OCI-LY1 (cell line): ENCODE results near the gene COPRS.

ENCODE experiments used
- H2AFZ ChIP-seq: fragments of 200-600 bp; sonication (generic), shearing (Covaris generic); 2 replicates; pipeline ENCODE4 v1.6.0; 2014; ENCODE audit warnings: antibody characterized with exemption, mild to moderate bottlenecking, low read length
- H3F3A ChIP-seq: fragments of 200-600 bp; sonication (generic), shearing (Covaris generic); 2 replicates; pipeline ENCODE4 v1.6.0; 2014; ENCODE audit warnings: mild to moderate bottlenecking, antibody characterized with exemption, low read length, moderate library complexity; ENCODE audit not compliant: insufficient read depth
- H3K27ac ChIP-seq: fragments of 200-600 bp; sonication (generic); 2 replicates; pipeline ENCODE4 v1.5.1; 2014; ENCODE audit warnings: low read length, mixed run types, mild to moderate bottlenecking, low read depth; ENCODE audit not compliant: poor library complexity, severe bottlenecking
- H3K27me3 ChIP-seq: fragments of 200-600 bp; sonication (generic); 2 replicates; pipeline ENCODE4 v1.6.0; 2014; ENCODE audit warnings: antibody characterized with exemption, mild to moderate bottlenecking, low read length, moderate library complexity; ENCODE audit not compliant: insufficient read depth
- H3K36me3 ChIP-seq: fragments of 200-600 bp; sonication (generic); 2 replicates; pipeline ENCODE4 v1.6.1; 2014; ENCODE audit warnings: mild to moderate bottlenecking, antibody characterized with exemption, low read length, moderate library complexity, mixed read lengths; ENCODE audit not compliant: insufficient read depth
- H3K4me1 ChIP-seq: fragments of 200-600 bp; sonication (generic); 2 replicates; pipeline ENCODE4 v1.5.1; 2014; ENCODE audit warnings: mild to moderate bottlenecking, low read length, moderate library complexity; ENCODE audit not compliant: insufficient read depth, severe bottlenecking
- H3K4me2 ChIP-seq: fragments of 200-600 bp; sonication (generic), shearing (Covaris generic); 2 replicates; pipeline ENCODE4 v1.6.1; 2014; ENCODE audit warnings: low read length
- H3K4me3 ChIP-seq: fragments of 200-600 bp; sonication (generic); 2 replicates; pipeline ENCODE4 v1.5.1; 2014; ENCODE audit warnings: low read length, low read depth, mild to moderate bottlenecking, mixed read lengths; ENCODE audit not compliant: poor library complexity, severe bottlenecking
- H3K79me2 ChIP-seq: fragments of 200-600 bp; shearing (Covaris generic); 2 replicates; pipeline ENCODE4 v1.6.1; 2016; ENCODE audit warnings: mixed run types, low read length, mixed read lengths; ENCODE audit not compliant: insufficient read depth
- H3K9ac ChIP-seq: fragments of 200-600 bp; sonication (generic), shearing (Covaris generic); 2 replicates; pipeline ENCODE4 v1.6.1; 2014; ENCODE audit warnings: mild to moderate bottlenecking, low read length, mixed read lengths
- H3K9me2 ChIP-seq: fragments of 200-600 bp; sonication (generic), shearing (Covaris generic); 2 replicates; pipeline ENCODE4 v1.6.1; 2014; ENCODE audit warnings: low read depth, mild to moderate bottlenecking, low read length, mixed read lengths
- H3K9me3 ChIP-seq: fragments of 200-600 bp; shearing (Covaris generic); 2 replicates; pipeline ENCODE4 v1.6.1; 2014; ENCODE audit warnings: low read length, mixed read lengths
- H4K20me1 ChIP-seq: fragments of 200-600 bp; sonication (generic), shearing (Covaris generic); 2 replicates; pipeline ENCODE4 v1.6.0; 2016; ENCODE audit warnings: mild to moderate bottlenecking, low read length; ENCODE audit not compliant: insufficient read depth
- EZH2 ChIP-seq: fragments of 200-600 bp; sonication (generic), shearing (Covaris generic); IDR thresholded peaks from 2 replicates; pipeline ENCODE4 v1.8.0; 2017; ENCODE audit warnings: borderline replicate concordance, mixed run types, mild to moderate bottlenecking, antibody characterized with exemption, low read length, moderate library complexity, mixed read lengths
- TF ChIP-seq, protein P1 (sequence below): fragments of 200-600 bp; sonication (generic), shearing (Covaris generic); IDR thresholded peaks from 2 replicates; pipeline ENCODE4 v1.5.1; 2017; ENCODE audit warnings: mild to moderate bottlenecking, antibody characterized with exemption, low read length, moderate library complexity, mixed read lengths

Gene COPRS

DNA sequence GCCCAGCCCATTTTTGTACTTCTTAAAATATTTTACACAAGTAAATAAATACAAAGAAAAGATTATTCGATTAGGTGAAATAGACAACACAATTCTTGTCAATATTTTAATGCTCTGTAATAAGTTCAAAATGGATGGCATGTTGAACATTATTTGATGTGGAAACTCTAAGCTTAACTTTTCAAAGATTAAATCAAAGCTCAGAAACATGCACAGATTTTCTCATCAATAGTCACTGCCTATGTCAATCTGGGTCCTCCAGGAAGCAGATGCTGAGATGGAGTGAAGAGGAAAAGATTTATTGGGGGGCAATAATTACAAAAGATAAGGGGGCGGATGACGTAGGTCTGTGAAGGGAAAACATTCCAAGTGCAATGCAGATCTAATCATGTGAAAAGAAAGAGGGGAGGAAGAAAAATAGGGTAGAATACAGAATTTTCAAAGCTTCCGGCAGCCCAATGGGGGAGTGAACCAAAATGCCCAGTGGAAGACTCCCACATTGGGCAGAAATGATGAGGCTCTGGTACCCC lies 50.5 kb downstream of the COPRS start:
- H3K4me1 ChIP-seq, result peaks cover 21% of the 10 kb centered on the region
- no peak overlapping the region for H3K4me3 ChIP-seq
- no peaks in the 10 kb centered on the region for H3K79me2 ChIP-seq

DNA sequence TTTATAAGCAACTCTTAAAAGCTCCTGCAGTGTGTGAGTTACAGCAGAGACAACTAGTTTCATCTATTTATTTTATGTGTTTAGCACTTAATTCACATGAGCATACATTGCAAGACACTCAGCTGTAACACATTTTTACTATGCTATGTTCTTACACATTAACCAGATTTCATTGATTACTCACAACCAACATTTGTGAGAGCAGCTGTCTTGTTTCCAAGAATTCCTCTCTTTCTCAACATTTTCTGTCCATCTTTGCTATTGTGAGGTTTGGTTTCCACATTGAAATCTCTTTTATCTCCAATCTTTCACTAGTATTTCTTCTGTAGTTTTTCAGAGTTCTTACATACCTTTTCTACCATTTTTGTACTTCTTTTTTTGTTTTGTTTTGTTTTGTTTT lies 51.2 kb downstream of the COPRS start:
- H3K9me3 ChIP-seq, result no peaks in the 10 kb centered on the region
- no peaks in the 10 kb centered on the region for H3K79me2 ChIP-seq
- H4K20me1 ChIP-seq, result no peaks in the 10 kb centered on the region
- H3K9ac ChIP-seq, result no peak overlapping the region
- H3K4me1 ChIP-seq, result peaks cover 23% of the 10 kb centered on the region
- H3K4me2 ChIP-seq, result no peak overlapping the region
- no peaks in the 10 kb centered on the region for H3K9me2 ChIP-seq
- H3K27me3 ChIP-seq, result no peaks in the 10 kb centered on the region
- H3K36me3 ChIP-seq, result no peaks in the 10 kb centered on the region; the same call in 1 of the 2 replicates
- H3K27ac ChIP-seq, result no peak overlapping the region
- no peak overlapping the region for H3K4me3 ChIP-seq
- TF ChIP-seq, protein P1, sequence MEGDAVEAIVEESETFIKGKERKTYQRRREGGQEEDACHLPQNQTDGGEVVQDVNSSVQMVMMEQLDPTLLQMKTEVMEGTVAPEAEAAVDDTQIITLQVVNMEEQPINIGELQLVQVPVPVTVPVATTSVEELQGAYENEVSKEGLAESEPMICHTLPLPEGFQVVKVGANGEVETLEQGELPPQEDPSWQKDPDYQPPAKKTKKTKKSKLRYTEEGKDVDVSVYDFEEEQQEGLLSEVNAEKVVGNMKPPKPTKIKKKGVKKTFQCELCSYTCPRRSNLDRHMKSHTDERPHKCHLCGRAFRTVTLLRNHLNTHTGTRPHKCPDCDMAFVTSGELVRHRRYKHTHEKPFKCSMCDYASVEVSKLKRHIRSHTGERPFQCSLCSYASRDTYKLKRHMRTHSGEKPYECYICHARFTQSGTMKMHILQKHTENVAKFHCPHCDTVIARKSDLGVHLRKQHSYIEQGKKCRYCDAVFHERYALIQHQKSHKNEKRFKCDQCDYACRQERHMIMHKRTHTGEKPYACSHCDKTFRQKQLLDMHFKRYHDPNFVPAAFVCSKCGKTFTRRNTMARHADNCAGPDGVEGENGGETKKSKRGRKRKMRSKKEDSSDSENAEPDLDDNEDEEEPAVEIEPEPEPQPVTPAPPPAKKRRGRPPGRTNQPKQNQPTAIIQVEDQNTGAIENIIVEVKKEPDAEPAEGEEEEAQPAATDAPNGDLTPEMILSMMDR, result no peak
- TF ChIP-seq EZH2, result no peak
- H2AFZ ChIP-seq, result no peak overlapping the region
- H3F3A ChIP-seq, result peaks cover 3% of the 10 kb centered on the region; the same call in 1 of the 2 replicates

More for the DNA sequence above, 50.5 kb downstream of the COPRS start:
- no peaks in the 10 kb centered on the region for H3K9me2 ChIP-seq
- H3K36me3 ChIP-seq, result no peaks in the 10 kb centered on the region; the same call in 1 of the 2 replicates
- H3K27me3 ChIP-seq, result no peaks in the 10 kb centered on the region
- no peak for TF ChIP-seq EZH2
- TF ChIP-seq, protein P1, result no peak
- H3K4me2 ChIP-seq, result no peak overlapping the region
- no peaks in the 10 kb centered on the region for H3K9me3 ChIP-seq
- H3F3A ChIP-seq, result peaks cover 3% of the 10 kb centered on the region; the same call in 1 of the 2 replicates
- no peak overlapping the region for H3K27ac ChIP-seq
- no peak overlapping the region for H2AFZ ChIP-seq
- H3K9ac ChIP-seq, result no peak overlapping the region
- no peaks in the 10 kb centered on the region for H4K20me1 ChIP-seq

DNA sequence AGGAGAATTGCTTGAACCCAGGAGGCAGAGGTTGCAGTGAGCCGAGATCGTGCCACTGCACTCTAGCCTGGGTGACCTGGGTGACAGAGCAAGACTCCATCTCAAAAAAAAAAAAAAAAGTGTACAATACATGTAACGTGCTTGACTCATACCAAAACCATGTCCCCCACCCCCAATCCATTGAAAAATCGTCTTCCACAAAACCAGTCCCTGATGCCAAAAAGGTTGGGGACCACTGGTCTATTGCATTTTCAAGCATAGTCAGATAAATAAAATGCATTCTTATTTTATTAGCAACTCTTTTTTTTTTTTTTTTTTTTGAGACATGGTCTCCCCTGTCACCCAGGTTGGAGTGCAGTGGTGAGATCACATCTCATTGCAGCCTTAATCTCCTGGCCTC lies 52.1 kb downstream of the COPRS start:
- no peak overlapping the region for H3K4me3 ChIP-seq
- no peak overlapping the region for H3K9ac ChIP-seq
- H2AFZ ChIP-seq, result no peak overlapping the region
- H3K27me3 ChIP-seq, result no peaks in the 10 kb centered on the region
- H4K20me1 ChIP-seq, result no peaks in the 10 kb centered on the region
- no peak overlapping the region for H3K4me2 ChIP-seq
- no peaks in the 10 kb centered on the region for H3K9me3 ChIP-seq
- no peaks in the 10 kb centered on the region for H3K9me2 ChIP-seq
- H3K79me2 ChIP-seq, result no peaks in the 10 kb centered on the region
- H3K27ac ChIP-seq, result no peak overlapping the region
- TF ChIP-seq, protein P1, result no peak
- no peak for TF ChIP-seq EZH2
- peaks cover 3% of the 10 kb centered on the region; the same call in 1 of the 2 replicates for H3F3A ChIP-seq
- H3K4me1 ChIP-seq, result peaks cover 23% of the 10 kb centered on the region
- H3K36me3 ChIP-seq, result no peaks in the 10 kb centered on the region; the same call in 1 of the 2 replicates
